ENCODE data around the gene DHRS1. TPM values are rescaled to one million over a fixed set of nuclear protein-coding genes. Genes with fewer than 3 reads are reported as not detected.
A peak's percentile ranks its signal among the peaks of the same experiment; 100 is the strongest.

DHRS1 gene
- 28.7 TPM for total RNA-seq

DNA sequence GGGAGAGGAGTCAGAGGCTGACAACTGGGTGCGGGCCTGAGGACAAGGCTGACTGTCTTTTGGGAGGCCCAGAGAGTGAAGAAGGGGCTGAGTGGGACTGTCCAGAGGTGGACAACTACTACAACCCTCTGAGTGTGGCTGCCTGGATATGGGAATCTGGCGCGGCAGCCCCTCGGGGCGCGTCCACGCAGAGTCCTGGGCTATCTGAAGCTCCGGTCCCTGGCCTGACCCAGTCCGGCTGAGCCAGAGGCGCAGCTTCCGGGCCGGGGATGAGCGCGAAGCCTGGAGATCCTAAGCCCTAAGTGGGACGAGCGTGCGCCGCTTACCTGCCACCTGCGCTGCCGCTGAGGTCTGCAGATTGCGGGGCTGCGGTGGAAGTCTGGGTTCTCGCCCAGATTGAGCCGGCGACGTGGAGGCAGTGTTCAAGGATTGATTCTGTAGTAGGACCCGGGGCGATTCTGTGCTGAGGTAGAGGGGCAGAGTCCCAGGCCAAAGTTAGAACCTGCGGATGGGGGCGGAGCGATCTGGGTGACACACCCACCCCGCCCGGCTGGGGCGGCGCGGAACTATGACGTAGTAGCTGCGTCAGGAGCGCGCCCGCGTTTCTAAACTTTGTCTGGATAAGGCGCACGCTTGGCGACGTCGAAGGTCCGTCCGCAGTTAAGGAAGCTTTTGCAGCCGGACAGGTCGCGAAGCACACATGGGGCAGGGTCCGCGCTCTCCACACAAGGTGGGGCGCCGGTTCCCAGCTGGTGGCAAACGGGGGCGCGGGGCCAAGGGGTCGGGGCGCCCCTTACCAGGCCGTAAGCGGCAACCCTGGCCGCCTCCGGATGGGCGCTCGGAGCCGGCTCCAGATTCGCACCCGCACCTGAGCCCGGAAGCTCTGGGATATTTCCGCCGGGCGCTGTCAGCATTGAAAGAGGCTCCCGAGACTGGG lies at the start of gene DHRS1, which contains the start of gene NOP9:
TSS of gene DHRS1 (minus strand) at position 526 of the 937 bp plus-strand sequence. CDS start 674 bp downstream, outside the sequence.
TSS of gene NOP9 (plus strand) at position 596 of the 937 bp plus-strand sequence. CDS start at position 701, 105 bp downstream.
- peak; percentile 94 for DNase-seq (ENCODE audit: low spot score)

DNA sequence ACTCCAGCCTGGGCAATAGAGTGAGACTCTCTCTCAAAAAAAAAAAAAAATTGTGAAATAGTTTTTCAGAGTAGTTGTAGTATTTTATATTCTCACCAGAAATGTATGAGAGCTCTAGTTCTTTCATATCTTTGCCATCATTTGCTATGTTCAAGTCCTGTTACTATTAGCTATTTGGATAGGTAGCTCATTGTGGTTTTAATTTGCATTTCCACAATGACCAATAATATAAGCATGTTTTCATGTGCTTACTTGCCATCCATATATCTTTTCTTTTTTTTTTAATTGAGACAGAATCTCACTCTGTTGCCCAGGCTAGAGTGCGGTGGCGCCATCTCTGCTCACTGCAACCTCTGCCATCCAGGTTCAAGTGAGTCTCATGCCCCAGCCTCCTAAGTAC lies 48.6 kb upstream of the DHRS1 start:
- no peak for DNase-seq (ENCODE audit: low spot score)

DNA sequence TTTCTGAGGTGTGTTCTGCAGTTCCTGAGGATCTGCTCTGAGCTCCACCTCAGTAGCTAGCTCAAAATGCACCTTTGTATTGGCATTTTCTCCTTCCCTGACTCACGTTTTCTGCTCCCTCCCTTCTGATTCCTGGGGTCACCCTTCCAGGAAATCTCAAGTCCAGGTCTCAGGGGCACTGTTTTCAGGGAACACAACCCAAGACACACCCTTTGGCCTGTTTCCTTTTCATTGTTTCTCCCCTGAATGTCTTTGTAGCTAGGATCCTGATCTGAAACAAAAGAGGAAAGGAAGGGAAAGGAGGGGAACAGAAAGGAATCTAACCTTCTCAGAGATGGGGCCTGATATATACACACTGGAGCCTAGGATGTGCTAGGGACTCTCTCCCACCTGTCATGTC lies 47.6 kb upstream of the DHRS1 start:
- no peak for DNase-seq (ENCODE audit: low spot score)

DNA sequence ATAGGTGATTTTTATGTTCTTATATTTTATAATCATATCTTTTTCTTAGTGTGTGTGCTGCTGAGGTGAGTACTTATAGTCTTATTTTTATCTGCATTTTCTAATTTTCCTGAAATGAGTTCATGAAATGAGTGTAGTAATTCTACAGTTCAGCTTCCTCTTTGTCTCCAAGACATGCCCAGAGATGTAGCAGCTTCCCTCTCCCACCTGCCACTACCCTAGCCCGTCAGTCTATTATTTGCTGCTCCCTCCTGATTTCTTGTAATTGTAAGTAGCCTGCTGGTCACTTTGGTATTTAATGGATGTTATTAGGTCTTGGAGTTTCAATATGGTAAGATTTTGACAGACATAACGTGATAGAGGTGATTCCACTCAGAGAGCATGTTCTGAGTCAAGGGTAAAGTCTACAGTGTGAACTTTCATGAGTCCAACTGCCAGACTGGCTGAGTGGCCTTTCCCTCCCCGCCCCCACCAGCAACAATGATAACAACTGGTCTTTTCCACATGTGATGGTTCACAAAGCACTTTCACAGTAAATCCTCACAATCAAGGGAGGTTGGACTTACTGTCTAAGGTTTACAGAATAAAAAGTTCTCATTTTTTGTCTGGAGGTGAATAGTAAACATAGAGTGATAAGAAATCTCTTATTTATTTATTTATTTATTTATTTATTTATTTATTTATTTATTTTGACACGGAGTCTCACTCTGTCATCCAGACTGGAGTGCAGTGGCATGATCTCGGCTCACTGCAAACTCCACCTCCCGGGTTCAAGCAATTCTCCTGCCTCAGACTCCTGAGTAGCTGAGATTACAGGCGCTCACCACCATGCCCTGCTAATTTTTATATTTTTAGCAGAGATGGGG lies 44.4 kb upstream of the DHRS1 start:
- no peak for DNase-seq (ENCODE audit: low spot score)

DNA sequence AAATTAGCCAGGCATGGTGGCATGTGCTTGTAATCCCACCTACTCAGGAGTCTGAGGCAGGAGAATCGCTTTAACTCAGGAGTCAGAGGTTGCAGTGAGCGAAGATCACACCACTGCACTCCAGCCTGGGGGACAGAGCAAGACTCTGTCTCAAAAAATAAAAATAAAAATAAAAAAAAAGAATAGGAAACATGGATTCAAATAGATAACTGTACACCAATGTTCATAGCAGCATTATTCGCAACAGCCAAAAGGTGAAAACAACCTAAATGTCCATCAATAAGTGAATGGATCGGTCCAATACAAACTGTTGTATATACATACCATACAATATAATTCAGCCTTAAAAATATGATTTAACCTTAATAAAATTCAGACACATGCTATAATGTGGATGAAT lies 43.3 kb upstream of the DHRS1 start:
- no peak for DNase-seq (ENCODE audit: low spot score)

DNA sequence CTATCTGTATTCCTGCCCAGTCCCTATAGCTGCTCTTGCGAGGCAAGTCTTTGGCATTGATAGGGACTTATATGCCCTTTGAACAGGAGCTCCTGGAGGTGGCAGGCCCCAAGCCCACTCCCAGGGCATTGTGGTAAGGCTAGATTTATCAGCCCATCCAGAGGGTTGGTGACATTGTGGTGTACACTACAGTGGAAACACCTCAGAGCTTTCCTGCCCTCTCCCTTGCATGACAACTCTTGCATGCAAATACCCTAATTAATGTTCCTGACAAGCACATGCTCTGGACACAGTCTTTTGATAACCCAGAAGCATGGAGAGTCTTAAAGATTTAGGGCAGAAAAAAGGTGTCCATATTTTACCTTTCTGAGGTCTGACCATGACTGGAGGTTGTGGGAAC lies 41.0 kb upstream of the DHRS1 start:
- no peak for DNase-seq (ENCODE audit: low spot score)

DNA sequence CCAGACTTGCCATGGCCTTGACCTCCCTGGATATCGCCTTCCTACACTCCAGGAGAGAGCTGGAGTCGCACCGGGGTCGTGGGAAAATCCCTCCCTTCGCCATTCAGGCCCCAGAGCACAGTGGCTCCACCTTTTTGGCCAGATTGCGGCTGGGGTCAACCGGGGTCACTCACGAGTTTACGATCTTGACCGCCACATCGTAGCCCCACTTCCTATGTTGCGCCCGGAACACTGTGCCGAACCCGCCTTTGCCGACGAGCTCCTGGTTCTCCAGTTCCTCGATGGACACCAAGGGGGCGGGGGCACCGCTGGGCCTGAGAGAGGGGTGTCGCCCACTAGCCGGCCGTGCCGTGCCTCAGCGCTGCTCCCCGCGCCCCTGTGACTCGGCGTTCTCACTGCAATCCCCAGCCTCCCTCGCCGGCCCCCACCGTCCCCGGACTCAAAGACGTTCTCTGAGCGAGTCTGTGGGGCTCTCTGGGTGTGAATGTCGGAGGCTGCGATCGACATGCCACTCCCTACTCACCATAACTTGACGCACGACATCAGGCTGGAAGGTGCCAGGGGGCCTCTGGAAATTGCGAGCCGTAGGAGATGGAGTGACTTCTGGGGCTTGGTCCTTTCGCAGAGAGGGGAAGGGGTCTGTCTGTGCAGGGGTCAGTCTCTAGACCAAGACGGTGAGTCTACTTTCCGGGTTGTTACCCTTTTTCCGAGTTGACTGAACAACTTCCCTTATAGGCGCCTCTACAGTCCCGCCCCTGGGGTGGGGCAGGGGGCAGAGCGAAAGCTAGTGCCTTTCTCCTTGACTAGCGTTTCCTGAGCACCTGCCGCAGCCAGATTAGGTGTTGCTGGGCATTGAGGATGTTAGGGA lies 39.9 kb upstream of the DHRS1 start, which contains the start of gene RIPK3:
TSS of gene RIPK3 (minus strand) at position 708 of the 868 bp plus-strand sequence. CDS start at position 543, 165 bp downstream.
- DNase-seq (ENCODE audit: low spot score): peak; percentile 76

DNA sequence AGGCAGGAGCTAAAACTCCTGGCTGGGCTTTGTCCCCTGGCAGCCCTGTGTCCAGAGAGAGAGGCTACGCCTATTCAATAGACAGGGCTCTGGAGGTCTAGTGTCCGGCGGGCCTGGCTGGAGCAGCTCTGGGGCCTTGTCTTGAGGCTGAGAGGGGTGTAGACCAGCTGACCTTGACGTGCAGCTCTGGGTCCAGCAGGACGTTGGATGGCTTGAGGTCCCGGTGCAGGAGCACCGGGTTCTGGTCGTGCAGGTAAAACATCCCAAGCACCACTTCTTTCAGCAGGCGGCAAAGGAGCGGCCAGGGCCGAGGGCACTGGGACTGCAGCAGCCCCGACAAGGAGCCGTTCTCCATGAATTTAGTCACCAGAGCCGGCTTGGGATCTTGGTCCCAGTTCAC lies 39.3 kb upstream of the DHRS1 start:
- DNase-seq (ENCODE audit: low spot score): no peak

DNA sequence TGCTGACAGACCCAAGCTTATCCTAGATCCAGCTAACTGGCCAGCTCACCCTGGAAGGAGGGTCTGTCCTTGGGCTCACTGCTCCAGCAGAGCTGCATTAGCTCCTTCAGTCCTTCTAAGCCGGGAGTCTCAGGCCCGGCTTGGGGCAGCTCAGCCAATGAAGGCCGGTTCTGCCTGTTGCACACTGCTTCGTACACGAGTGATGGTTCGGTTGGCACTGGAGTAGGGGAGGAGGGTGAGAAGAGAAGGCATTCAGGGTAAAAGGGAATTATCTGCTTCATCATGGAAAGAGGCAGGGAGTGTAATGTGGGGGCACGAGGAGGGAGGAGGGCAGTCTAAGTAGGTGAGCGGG lies 38.2 kb upstream of the DHRS1 start:
- DNase-seq (ENCODE audit: low spot score): no peak

DNA sequence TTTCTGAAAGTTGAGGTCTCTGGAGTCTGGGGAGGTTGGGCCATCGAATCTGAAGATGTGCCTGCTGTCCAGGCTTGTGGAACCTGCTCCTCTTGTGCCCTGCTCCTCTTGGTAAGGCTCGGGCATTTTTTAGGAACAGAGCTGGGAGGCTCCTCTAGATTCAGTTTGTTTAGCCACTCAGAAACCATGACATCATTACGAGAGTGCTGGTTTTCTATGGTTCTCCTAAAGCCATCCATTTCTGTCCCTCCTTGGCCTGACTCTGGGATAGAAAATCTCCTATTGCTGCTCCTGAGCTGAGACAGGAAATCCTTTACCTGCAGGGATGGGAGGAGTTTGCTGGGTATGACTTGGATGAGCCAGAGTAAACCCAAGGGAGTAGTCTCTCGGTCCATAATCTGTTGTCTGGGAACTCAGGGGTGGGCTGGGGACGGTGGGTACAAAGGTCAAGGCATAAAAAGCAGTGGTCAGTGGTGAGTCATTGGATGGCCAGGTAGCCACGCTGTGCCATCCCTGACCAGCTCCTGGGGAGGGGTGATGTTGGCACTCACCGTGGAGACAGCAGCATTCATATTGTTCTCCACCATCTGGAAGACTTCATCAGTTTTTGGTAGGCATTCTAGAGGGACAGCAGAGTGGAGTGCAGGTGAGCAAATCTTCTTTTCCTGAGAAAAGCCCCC lies 37.7 kb upstream of the DHRS1 start:
- no peak for DNase-seq (ENCODE audit: low spot score)

DNA sequence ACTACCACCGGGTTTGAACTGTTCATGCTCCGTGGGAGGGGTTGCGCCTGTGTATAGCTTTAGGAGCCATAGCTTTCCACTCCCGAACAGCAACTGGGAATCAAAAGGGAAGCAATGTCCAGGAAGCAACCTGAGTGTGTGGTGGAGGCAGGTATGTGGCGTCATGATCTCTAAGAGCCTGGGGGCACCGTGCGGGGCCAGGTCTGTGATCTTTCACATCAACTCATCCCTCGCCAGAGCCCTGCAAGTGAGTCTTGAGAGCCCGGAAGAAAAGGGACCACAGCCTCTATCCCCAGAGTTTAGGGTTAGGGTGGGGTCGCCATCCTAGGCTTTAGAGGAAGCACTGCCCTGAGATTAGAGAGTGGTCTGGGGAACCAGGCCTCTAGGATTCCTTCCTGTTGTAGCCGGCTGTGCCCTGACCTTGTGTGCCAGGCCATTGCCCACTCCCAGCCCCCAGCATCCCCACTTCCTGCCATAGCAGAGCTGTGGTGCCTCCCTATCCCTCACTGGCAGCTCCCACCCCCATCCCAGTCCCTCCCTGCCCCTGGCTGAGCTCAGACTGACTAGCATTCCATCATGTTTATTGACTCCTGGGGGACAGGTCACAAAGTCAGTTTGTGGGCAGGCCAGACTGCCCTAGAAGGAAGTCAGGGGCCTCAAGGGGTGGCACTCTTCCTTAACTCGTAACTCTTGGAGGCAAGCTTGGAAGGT lies 36.0 kb upstream of the DHRS1 start:
- no peak for DNase-seq (ENCODE audit: low spot score)

DNA sequence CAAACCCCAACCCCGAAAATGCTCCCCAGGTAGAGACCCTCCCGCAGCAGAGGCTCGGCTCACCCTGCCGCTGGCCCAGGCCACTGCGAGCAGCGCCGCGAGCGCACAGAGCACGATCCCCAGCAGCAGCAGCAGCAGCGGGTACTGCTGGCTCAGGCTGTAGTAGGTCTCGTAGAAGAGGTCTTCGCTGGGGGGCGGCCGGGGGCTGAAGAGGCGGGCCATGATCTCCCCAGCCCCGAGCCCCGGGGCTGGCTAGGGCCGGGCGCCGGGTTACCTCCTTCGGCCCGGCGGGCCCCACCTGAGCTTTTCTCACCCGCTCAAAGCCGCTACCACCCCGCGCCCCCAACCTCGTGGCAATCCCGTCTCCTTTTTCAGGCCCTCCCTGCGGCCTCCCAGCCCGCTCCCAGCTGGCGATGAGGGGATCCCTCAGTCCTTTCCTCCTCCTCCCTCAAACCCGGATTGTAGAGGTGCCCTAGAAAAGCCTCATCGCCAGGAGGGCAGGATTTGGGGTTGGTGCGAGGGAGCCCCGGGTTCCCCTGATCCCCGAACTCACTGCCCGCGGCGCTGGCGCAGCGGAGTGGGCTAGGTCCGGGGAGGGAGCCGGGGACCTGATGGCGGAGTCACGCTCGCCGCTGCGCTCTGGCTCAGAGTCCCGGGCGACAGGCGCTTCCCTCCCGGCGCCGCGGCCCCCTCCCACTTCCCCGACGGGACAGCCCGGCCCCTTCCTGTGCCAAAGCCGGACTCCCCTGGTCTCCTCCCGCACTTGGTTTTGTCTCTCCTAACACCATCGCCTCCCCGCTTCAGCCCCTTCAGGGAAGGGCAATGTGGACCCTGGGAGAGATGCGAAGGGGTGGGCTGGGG lies 35.1 kb upstream of the DHRS1 start, which contains the start of gene ADCY4:
TSS of gene ADCY4 (minus strand) at position 641 of the 861 bp plus-strand sequence. CDS start at position 222, 419 bp downstream.
- no peak for DNase-seq (ENCODE audit: low spot score)

DNA sequence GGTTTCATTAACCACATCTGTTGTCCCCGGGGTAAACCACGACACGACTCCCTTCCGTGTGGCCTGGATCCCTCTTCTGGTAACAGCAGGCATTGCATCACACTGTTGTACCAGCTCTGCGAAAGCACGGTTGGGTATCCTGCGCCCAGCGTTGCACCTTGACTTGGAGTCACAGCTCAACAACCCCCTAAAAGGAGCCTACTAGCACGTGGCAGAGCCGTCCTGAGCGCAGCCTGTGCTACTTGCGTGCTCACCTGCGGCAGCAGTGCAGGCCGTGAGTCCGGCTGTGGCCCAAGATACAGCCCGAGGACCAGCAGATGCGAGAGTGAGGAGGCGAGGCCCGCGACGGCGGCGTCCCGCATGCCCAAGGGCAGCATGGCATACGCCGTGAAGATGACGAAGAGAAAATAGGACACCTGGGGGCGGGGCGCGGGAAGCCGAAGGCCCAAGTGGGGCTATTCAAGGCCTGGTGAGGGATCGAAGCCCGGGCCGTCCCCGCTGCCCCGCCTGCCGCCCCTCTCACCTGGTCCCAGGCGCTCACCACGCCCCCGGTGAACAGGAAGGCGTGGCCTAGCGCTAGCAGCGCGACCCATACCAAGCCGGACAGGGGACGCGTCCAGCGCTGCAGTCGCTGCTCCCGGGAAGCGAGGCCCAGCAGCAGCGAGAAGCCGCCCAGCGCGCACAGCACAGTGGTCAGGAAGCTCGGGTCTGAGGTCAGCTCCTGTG lies 32.9 kb upstream of the DHRS1 start:
- peak; percentile 85 for DNase-seq (ENCODE audit: low spot score)

DNA sequence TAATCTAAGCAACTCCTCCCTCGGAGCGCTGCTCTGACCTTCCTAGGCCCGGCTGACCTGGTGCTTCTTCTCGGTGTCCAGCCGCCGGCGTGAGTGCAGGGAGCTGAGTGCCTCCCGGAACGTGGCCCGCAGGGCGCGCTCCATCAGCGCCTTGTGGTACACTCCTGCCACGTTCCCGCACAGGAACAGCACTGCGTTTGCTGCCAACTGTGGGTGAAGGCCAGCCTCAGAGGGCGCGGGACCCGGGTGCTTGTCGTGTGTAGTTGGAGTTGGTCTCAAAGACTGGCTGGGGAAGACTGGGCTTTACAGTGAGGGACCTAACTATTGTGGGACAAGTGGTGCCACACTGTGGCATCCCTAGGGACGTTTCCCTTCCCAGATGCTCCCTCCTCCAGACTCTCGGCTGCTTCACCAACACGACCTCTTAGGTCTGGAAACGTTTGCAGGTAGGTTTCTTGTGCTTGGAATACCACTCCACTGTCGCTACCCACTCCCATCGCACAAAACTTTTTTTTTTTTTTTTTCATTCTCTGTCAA lies 32.2 kb upstream of the DHRS1 start:
- no peak for DNase-seq (ENCODE audit: low spot score)

DNA sequence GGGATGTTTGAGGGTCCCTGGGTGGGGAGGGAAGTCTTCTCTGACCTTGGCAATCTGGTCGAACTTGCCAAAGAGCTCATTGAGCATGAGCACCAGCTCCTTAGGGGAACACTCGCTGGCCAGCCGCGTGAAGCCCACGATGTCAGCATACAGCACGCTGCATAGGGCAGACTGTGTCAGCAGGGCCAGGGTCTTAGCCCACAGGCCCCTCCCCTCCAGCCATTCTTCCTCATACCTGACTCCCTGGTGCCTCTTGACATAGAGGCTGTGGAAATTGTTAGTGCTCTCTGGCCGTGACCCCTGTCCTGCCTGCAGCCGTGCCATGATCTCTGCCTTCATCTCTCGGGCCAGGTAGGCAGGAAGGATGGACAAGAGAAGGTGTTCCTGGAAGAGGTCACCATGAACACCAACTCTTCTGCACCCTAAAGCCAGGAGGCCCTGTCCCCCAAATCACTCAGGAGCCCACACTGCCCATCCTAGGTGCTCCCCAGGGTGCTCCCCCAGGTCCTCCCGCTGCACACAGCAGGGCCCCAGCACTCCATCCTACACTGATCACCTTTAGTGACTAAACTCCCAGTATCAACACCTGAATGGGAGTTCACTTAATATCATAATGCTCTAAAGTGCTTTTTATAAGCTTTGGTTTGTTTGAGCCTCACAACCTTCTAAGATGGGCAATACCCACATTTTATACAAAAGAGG lies 31.5 kb upstream of the DHRS1 start:
- DNase-seq (ENCODE audit: low spot score): no peak

DNA sequence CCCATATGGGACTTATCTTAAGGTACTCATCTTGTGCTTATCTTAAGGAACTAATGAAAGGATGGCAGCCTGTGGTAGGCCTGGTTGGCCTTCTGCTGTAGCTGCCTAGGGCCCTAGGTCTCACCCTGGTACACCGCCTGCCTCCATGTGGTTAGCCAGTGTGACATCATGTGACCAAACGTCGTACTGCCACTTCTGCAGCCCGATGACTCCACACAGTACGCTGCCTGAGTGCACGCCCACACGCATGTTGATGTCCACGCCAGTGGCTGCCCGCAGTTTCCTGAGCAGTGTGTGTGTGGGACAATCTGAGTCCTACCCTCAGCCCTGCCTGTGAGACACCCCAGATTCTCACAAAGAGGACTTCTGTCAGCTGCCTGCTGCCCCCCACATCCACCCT lies 30.2 kb upstream of the DHRS1 start:
- no peak for DNase-seq (ENCODE audit: low spot score)

DNA sequence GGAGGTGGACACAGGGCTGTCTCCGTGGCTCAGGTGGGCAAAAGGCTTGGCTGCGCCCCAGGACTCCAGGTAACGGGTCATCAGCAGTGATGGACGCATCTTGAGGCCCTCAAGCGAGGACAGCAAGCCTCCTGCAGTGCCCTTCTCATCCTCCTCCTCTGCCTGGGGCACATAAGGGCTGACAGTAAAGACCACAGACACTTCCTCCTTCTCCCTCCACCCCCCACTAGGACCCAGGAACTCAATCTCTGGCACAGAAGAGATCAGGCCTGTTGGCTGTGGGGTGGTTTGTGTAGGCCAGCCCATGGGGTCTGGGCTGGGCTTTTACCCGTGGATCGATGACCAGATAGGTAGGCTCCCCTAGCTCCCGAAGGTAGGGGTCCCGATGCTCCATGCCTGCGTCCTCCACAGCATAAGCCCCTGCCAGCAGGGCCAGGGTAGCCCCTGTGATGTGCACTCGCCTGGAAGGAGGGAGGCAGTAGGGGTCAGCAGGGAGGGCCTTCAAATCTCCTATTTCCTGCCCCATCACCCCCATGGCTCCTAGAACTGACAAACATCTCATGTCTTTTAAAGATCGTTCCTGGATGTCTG lies 29.6 kb upstream of the DHRS1 start:
- no peak for DNase-seq (ENCODE audit: low spot score)
